Measurements from ENCODE around the gene XKR7.

XKR7 gene

DNA sequence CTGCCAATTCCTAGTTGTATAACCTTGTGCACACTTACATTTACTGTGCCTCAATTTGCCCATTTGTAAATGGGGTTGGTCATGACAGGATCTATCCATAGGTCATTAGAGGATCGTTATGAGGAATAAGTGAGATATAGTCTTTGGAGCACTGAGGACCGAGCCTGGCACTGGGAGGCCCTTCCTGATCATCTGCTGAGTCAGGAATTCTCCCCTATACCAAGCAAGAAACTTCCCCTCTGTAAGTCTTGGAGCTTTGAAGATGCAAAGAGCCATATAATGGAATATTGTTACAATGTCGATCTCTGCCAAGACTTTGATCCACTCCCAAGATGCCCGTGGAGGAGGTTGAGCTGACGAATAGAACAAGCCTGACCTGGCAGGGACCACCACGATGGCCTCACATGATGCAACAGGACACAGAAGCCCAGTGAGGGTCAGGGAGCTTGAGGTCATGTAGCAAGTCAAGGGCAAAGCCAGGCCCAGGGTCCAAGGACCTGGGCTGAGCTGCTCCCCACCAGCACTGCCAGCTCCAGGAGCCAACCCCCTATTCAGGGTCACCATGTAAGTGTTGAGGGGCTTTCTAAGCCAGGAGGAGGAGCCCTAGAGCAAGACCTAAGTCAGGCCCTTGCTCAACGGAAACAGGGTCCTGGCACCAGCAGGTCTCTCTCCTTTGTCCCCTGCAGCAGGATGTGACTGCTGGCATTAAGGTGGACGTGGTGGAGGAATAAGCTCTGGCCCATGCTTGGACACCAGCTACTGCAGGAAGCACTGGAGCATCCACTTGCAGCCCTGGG lies 32.8 kb upstream of the XKR7 start:
- TF ChIP-seq, protein P1, sequence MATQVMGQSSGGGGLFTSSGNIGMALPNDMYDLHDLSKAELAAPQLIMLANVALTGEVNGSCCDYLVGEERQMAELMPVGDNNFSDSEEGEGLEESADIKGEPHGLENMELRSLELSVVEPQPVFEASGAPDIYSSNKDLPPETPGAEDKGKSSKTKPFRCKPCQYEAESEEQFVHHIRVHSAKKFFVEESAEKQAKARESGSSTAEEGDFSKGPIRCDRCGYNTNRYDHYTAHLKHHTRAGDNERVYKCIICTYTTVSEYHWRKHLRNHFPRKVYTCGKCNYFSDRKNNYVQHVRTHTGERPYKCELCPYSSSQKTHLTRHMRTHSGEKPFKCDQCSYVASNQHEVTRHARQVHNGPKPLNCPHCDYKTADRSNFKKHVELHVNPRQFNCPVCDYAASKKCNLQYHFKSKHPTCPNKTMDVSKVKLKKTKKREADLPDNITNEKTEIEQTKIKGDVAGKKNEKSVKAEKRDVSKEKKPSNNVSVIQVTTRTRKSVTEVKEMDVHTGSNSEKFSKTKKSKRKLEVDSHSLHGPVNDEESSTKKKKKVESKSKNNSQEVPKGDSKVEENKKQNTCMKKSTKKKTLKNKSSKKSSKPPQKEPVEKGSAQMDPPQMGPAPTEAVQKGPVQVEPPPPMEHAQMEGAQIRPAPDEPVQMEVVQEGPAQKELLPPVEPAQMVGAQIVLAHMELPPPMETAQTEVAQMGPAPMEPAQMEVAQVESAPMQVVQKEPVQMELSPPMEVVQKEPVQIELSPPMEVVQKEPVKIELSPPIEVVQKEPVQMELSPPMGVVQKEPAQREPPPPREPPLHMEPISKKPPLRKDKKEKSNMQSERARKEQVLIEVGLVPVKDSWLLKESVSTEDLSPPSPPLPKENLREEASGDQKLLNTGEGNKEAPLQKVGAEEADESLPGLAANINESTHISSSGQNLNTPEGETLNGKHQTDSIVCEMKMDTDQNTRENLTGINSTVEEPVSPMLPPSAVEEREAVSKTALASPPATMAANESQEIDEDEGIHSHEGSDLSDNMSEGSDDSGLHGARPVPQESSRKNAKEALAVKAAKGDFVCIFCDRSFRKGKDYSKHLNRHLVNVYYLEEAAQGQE (IDR thresholded peaks at IDR 0.05; ENCODE audit: low read depth) = no peak
- TF ChIP-seq NFIC (IDR thresholded peaks at IDR 0.05) (no peak), EP300 (IDR thresholded peaks at IDR 0.05; ENCODE audit: borderline replicate concordance) (no peak), TEAD4 (IDR thresholded peaks at IDR 0.05) (no peak), EGR1 (IDR thresholded peaks at IDR 0.05) (no peak), TCF12 (IDR thresholded peaks at IDR 0.05; ENCODE audit: low read depth) (no peak), CEBPB (IDR thresholded peaks at IDR 0.05) (no peak), CREB1 (IDR thresholded peaks at IDR 0.05; ENCODE audit: low read depth) (no peak), FOXM1 (IDR thresholded peaks at IDR 0.05; ENCODE audit: borderline replicate concordance, low read depth) (no peak)
- TF ChIP-seq, protein P2, sequence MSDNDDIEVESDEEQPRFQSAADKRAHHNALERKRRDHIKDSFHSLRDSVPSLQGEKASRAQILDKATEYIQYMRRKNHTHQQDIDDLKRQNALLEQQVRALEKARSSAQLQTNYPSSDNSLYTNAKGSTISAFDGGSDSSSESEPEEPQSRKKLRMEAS (IDR thresholded peaks at IDR 0.05) = no peak

DNA sequence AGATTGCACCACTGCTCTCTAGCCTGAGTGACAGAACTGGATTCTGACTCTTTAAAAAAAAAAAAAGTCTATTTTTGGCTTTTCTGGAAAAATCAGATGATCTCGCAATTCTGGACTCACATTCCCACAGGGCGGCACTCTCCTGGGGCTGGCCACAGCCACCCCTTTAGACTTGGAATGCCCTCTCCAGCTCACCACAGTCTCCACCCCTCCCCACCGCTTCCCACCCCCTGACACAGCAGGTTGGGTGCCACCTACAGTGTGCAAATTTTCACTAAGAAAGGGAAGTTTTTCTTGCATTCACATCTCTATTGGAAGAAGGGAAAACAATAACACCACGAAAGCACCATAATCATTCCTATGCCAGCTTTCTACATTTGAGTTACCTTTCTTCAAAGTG lies 31.5 kb upstream of the XKR7 start:
- TF ChIP-seq TEAD4 (IDR thresholded peaks at IDR 0.05) (no peak), YY1 (IDR thresholded peaks at IDR 0.05; ENCODE audit: low read depth) (no peak), ZBTB7A (IDR thresholded peaks at IDR 0.05; ENCODE audit: low read depth) (no peak), EGR1 (IDR thresholded peaks at IDR 0.05) (no peak), FOXM1 (IDR thresholded peaks at IDR 0.05; ENCODE audit: borderline replicate concordance, low read depth) (no peak)

DNA sequence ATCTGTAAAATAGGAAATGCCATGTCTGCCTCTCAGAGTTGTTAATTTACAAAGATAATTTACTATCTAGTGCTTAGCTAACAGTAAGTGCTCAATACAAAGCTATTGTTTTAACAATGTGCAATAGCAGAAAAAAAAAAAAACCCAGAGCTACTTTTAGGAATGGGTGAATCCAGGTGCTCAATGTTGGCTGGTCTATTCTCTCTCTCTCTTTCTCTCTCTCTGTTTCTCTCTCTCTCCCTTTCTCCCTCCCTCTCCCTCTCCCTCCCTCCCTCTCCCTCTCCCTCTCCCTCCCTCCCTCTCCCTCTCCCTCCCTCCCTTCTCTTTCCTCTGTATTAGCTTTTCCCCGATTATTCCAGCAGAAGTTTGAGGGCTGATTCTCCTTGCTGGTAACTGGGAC lies 30.1 kb upstream of the XKR7 start:
- no peak for TF ChIP-seq ZBTB7A (IDR thresholded peaks at IDR 0.05; ENCODE audit: low read depth)
- TF ChIP-seq EGR1 (IDR thresholded peaks at IDR 0.05) = no peak
- no peak for TF ChIP-seq TEAD4 (IDR thresholded peaks at IDR 0.05)

DNA sequence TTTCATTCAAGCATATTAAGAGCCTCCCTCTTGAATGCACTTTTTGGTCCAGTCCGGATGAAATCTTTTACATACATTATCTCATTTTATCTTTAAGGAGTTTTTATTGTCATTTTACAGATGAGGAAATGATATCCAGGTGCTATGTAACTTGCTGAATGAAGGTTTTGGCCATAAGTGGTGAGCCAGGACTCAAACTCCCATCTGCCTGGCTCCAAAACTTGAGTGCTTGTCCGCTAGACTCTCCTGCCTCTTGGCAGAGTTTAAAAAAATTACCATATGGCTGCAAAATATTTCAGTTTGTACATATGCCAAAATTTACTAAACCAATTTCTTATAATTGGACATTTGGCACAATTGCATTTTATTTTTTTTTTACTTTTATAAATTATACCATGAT lies 28.3 kb upstream of the XKR7 start:
- TF ChIP-seq TCF12 (IDR thresholded peaks at IDR 0.05; ENCODE audit: low read depth) (no peak), YY1 (IDR thresholded peaks at IDR 0.05; ENCODE audit: low read depth) (no peak), NFIC (IDR thresholded peaks at IDR 0.05) (no peak), TAF1 (IDR thresholded peaks at IDR 0.05; ENCODE audit: low read depth) (no peak), CREB1 (IDR thresholded peaks at IDR 0.05; ENCODE audit: low read depth) (no peak), ZBTB7A (IDR thresholded peaks at IDR 0.05; ENCODE audit: low read depth) (no peak), EGR1 (IDR thresholded peaks at IDR 0.05) (no peak), TEAD4 (IDR thresholded peaks at IDR 0.05) (no peak)
- TF ChIP-seq, protein P1 (IDR thresholded peaks at IDR 0.05; ENCODE audit: low read depth) = no peak
- TF ChIP-seq, protein P2 (IDR thresholded peaks at IDR 0.05) = no peak

DNA sequence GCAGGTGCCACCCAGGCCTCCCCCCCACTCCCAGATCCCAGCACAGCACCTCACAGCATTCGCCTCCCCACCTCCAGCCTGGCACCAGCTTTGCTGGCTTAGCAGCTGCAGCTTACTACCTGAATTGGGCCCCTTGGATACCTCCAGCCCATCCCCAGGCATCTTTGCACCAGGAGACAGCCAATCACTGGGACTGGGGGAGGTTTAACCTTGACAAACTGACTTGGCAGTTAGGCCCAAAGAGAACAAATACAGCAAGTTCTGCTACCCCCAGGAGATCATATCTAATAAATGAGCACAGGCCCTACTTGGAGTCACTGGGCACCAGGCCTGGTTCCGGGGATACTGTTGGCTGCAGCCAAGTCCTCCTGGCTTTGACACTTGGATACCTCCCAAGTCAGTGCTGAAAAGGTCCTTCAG lies 24.9 kb upstream of the XKR7 start:
- TF ChIP-seq NFIC (IDR thresholded peaks at IDR 0.05) (no peak), TEAD4 (IDR thresholded peaks at IDR 0.05) (no peak), YY1 (IDR thresholded peaks at IDR 0.05; ENCODE audit: low read depth) (no peak), RAD21 (IDR thresholded peaks at IDR 0.05; ENCODE audit: low read depth) (no peak), CREB1 (IDR thresholded peaks at IDR 0.05; ENCODE audit: low read depth) (no peak)
- TF ChIP-seq, protein P1 (IDR thresholded peaks at IDR 0.05; ENCODE audit: low read depth) = no peak

DNA sequence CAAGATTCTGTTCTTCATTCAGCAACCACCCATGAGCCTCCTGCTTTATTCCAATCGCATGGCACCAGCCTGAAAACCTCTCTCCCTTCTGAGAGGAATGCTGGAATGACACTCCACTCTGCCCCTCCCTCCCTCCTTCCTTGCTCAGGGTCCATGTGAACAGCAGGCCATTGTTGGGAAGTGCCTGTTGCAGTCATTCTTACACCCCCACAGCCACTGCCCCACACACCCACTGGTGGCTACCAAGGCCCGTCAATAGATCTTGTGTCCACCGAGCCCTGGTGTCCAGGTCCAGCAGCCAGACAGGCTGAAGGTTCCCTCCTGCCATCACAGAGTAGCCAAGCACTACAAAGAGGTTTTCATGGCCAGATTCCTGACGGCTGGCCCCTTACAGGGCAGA lies 22.6 kb upstream of the XKR7 start:
- TF ChIP-seq NFIC (IDR thresholded peaks at IDR 0.05) = no peak
- no peak for TF ChIP-seq FOXM1 (IDR thresholded peaks at IDR 0.05; ENCODE audit: borderline replicate concordance, low read depth)
